ES-I3 (cell line): ENCODE data around the gene SLC14A1.
"Not testable (repeated sequence)": the region's sequence is repeated elsewhere in the genome, so short reads cannot be mapped to it uniquely, and the experiment has no call there.

Experiments used
- H3K36me3 ChIP-seq: 2 replicates; pipeline ENCODE4 v1.6.1; 2013; ENCODE audit warnings: mild to moderate bottlenecking, low read length, control low read depth, moderate library complexity; ENCODE audit not compliant: insufficient read depth
- H3K4me1 ChIP-seq: 2 replicates; pipeline ENCODE4 v1.6.1; 2013; ENCODE audit warnings: mild to moderate bottlenecking, control low read depth, low read length; ENCODE audit not compliant: insufficient read depth
- H3K9ac ChIP-seq: 2 replicates; pipeline ENCODE4 v1.6.1; 2013; ENCODE audit warnings: low read depth, mild to moderate bottlenecking, low read length, moderate library complexity
- H3K9me3 ChIP-seq: 2 replicates; pipeline ENCODE4 v1.6.1; 2013; ENCODE audit warnings: mild to moderate bottlenecking, low read length, moderate library complexity; ENCODE audit not compliant: control insufficient read depth, insufficient read depth

Gene SLC14A1

GRCh38 chr18:45757005-45757404 is 33.0 kb downstream of the SLC14A1 start:
- Histone ChIP-seq H3K9me3 (no peaks in the 10 kb centered on the region; the same call in 1 of the 2 replicates), H3K4me1 (peaks cover 10% of the 10 kb centered on the region), H3K9ac (no peak overlapping the region), H3K36me3 (no peaks in the 10 kb centered on the region)

GRCh38 chr18:45757644-45758043 is 33.7 kb downstream of the SLC14A1 start:
- not testable (repeated sequence) for H3K9me3 ChIP-seq, H3K9ac ChIP-seq, H3K4me1 ChIP-seq, H3K36me3 ChIP-seq

GRCh38 chr18:45760462-45761036 is 36.6 kb downstream of the SLC14A1 start:
- no peaks in the 10 kb centered on the region for H3K36me3 ChIP-seq
- no peaks in the 10 kb centered on the region; the same call in 1 of the 2 replicates for H3K9me3 ChIP-seq
- no peak overlapping the region; the same call in 1 of the 2 replicates for H3K9ac ChIP-seq
- peaks cover 10% of the 10 kb centered on the region for H3K4me1 ChIP-seq

GRCh38 chr18:45761512-45762114 is 37.6 kb downstream of the SLC14A1 start:
- no peaks in the 10 kb centered on the region; the same call in 1 of the 2 replicates for H3K9me3 ChIP-seq
- peaks cover 13% of the 10 kb centered on the region for H3K4me1 ChIP-seq
- H3K9ac ChIP-seq: no peak overlapping the region
- H3K36me3 ChIP-seq: no peaks in the 10 kb centered on the region

GRCh38 chr18:45764000-45764686 is 40.2 kb downstream of the SLC14A1 start:
- H3K9ac ChIP-seq: no peak overlapping the region
- no peaks in the 10 kb centered on the region; the same call in 1 of the 2 replicates for H3K9me3 ChIP-seq
- no peaks in the 10 kb centered on the region for H3K36me3 ChIP-seq
- H3K4me1 ChIP-seq: peaks cover 13% of the 10 kb centered on the region; the same call in 1 of the 2 replicates

DNA sequence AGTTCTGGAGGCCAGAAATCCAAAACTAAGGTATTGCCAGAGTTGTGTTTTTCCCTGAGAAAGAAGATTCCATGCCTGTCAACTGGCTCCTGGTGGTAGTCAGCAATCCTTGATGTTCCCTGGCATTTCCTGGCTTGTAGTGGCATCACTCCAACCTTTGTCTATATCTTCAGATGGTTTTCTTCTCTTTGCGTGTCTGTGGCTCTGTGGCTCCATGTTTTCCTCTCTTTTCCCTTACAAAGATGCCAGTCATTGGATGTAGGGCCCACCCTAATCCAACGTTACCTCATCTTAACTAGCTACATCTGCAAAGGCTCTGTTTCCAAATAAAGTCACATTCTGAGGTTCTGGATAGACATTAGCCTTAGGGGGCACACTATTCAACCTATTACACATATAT is 41.8 kb downstream of the SLC14A1 start:
- Histone ChIP-seq H3K4me1 (peaks cover 5% of the 10 kb centered on the region; the same call in 1 of the 2 replicates), H3K9ac (no peak overlapping the region), H3K9me3 (no peaks in the 10 kb centered on the region), H3K36me3 (no peaks in the 10 kb centered on the region)

- Histone ChIP-seq H3K9me3 (no peaks in the 10 kb centered on the region), H3K4me1 (no peaks in the 10 kb centered on the region; the same call in 1 of the 2 replicates), H3K36me3 (no peaks in the 10 kb centered on the region), H3K9ac (no peak overlapping the region)
Measured at GRCh38 chr18:45771587-45772480, 47.9 kb downstream of the SLC14A1 start.

DNA sequence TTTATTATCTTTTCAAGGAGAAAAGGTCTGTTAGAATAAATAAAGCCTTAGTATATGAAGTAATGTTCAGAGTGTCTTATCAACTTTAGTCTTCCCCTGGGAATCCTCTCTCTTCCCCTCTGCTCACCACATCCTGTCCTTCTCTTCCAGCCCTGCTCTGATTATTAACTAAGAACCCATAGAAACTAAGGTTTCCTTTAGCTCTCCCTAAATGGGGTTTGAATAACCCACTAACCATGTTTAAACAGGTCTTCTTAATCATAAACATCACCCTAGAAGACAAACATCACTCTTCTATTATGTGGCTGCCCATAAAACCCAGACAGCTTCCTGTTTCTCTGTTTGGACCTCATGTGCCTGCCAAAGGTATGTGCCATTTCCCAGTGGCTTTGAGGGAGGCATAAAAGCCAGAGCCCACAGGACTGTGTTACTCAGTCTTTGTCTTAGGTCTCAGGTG is 50.1 kb downstream of the SLC14A1 start:
- Histone ChIP-seq H3K4me1 (no peaks in the 10 kb centered on the region; the same call in 1 of the 2 replicates), H3K9ac (no peak overlapping the region), H3K36me3 (no peaks in the 10 kb centered on the region), H3K9me3 (no peaks in the 10 kb centered on the region)

- Histone ChIP-seq H3K9ac (peak overlapping the region; percentile 74), H3K9me3 (no peaks in the 10 kb centered on the region), H3K36me3 (no peaks in the 10 kb centered on the region), H3K4me1 (no peaks in the 10 kb centered on the region; the same call in 1 of the 2 replicates)
Measured at GRCh38 chr18:45775241-45775676, 51.3 kb downstream of the SLC14A1 start.

GRCh38 chr18:45775743-45776142 is 51.8 kb downstream of the SLC14A1 start:
- Histone ChIP-seq H3K4me1 (no peaks in the 10 kb centered on the region; the same call in 1 of the 2 replicates), H3K9ac (peak overlapping the region; percentile 74; the same call in 1 of the 2 replicates)

GRCh38 chr18:45777393-45777792 is 53.4 kb downstream of the SLC14A1 start:
- Histone ChIP-seq H3K9ac (no peak overlapping the region), H3K4me1 (peaks cover under 1% of the 10 kb centered on the region), H3K36me3 (no peaks in the 10 kb centered on the region), H3K9me3 (no peaks in the 10 kb centered on the region)

More at GRCh38 chr18:45775743-45776142, 51.8 kb downstream of the SLC14A1 start:
- H3K9me3 ChIP-seq: no peaks in the 10 kb centered on the region
- H3K36me3 ChIP-seq: no peaks in the 10 kb centered on the region

DNA sequence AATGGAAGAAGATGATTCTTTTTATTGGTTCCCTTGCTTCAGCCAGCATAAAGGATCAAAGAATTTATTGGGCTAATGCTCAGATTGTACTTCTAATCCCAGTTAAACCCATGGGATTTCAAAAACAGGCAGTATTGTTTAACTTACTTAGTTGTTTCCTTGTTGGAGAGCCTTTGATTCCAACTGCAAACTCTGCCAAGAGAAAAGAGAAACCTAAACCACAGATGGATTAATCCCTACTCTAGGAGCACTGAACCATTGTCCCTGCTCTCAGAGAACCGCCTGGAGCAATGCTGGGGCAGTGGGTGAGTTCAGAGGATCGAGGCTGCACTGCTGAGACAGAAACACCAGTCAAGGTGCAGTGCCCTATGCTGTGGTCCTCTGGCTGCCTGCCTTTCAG is 56.6 kb downstream of the SLC14A1 start:
- Histone ChIP-seq H3K9ac (no peak overlapping the region), H3K36me3 (no peaks in the 10 kb centered on the region), H3K4me1 (peaks cover 16% of the 10 kb centered on the region), H3K9me3 (no peaks in the 10 kb centered on the region)

DNA sequence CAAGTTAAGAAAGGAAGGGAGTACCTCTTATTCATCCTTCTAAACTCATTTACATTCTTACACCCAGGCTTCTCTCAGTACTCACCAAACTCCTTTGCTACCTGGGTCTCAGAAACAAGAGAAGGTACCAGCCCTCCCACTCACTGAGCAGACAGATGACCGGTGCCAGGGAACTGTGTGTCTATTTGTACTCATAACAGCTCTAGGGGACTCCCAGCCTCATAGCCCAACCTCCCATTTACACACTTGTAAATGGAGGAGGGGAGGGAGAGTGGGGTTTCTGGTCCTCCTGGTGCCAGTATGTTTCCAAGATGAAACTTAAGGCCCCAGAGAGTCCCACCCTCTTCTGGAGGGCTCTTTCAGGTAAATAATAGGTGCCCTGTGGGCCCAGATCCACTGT is 58.7 kb downstream of the SLC14A1 start:
- Histone ChIP-seq H3K4me1 (peaks cover 16% of the 10 kb centered on the region), H3K9ac (no peak overlapping the region), H3K9me3 (no peaks in the 10 kb centered on the region), H3K36me3 (no peaks in the 10 kb centered on the region)
